GM12801 (cell line): ENCODE measurements around the gene VSIR.

ENCODE experiments used
- TF ChIP-seq, protein P1 (sequence below): IDR thresholded peaks from one replicate; pipeline ENCODE4 v1.5.1; 2011; ENCODE audit warnings: control low read depth; ENCODE audit not compliant: insufficient read length; ENCODE audit errors: extremely low read depth

Gene VSIR

DNA sequence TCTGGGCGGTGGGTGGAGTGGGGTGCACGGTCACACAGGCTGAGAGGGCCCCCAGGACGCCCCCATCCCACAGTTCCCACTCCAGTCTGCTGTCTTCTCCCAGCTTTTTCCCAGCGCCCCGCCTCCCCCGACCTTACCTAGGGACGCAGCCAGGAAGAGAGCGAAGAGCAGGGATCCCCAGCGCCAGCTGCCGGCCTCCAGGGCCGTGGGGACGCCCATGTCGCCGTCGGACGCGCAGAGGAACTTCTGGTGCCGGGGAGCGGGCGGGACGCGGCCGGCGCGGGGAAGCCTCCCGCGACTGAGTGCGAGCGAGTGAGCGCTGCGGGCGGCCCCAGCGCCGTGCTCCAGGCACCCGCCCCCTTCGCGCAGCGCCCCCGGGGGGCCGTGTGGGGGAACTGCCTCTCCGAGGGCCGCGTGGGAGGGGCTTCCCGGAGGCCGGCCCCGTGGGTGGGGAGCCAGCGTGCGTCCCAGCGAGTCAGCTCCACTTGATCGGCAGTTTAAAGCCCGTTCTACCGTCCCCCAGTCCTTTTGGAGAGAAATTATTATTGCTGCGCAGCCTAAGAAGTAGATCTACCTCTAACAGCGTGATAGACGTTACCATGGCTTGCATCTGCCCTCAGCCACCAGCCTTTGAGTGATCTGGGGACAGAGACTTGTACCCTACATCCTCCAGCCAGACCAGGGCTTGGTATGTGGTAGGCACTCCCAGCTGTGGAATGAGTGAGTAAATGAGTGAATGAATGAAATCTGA is at the start of gene VSIR:
Gene VSIR, minus strand, starts transcription at position 300 of the 751 bp plus-strand sequence. Its CDS starts 81 bp downstream, at position 219.
- TF ChIP-seq, protein P1, sequence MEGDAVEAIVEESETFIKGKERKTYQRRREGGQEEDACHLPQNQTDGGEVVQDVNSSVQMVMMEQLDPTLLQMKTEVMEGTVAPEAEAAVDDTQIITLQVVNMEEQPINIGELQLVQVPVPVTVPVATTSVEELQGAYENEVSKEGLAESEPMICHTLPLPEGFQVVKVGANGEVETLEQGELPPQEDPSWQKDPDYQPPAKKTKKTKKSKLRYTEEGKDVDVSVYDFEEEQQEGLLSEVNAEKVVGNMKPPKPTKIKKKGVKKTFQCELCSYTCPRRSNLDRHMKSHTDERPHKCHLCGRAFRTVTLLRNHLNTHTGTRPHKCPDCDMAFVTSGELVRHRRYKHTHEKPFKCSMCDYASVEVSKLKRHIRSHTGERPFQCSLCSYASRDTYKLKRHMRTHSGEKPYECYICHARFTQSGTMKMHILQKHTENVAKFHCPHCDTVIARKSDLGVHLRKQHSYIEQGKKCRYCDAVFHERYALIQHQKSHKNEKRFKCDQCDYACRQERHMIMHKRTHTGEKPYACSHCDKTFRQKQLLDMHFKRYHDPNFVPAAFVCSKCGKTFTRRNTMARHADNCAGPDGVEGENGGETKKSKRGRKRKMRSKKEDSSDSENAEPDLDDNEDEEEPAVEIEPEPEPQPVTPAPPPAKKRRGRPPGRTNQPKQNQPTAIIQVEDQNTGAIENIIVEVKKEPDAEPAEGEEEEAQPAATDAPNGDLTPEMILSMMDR, result no peak

GRCh38 chr10:71821909-71822763 is 48.8 kb upstream of the VSIR start:
- TF ChIP-seq, protein P1, result no peak

DNA sequence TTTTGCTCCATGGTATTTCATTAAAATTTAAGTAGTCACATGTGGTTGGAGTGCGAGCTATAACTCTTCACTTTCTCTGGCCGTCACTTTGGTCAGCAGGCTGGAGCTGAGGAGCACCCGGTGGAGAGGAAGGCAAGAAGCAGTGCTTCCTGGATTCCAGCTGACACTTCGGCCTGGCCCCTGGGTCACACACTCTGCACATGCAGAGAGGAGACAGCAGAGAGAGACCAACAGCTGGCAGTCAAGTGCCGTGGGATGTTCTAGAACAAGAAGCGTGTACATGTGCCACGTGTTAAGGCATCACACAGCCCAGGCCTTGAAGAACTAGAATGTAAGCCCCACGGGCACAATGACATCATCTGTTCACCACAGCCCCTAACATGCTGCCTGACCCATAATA is 47.6 kb upstream of the VSIR start:
- TF ChIP-seq, protein P1, result no peak

DNA sequence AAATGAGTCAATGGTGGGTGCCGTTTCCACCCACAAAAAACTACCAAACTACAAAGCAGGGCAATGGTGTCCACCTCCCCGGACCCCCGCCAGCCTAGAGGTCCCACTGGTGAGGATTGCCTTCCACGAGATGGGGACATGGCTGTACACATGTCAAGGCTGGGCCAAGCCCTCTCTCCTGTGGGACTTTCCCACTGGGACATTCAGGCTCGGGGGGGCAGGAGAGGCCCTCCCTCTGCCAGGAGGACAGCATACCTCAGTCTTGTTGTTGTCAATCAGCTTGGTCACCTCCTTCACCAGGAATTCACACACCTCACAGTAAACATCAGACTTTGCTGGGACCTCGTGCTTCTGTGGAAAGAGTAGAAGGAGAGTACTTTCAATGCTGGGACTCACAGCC is 46.7 kb upstream of the VSIR start:
- TF ChIP-seq, protein P1, result no peak

DNA sequence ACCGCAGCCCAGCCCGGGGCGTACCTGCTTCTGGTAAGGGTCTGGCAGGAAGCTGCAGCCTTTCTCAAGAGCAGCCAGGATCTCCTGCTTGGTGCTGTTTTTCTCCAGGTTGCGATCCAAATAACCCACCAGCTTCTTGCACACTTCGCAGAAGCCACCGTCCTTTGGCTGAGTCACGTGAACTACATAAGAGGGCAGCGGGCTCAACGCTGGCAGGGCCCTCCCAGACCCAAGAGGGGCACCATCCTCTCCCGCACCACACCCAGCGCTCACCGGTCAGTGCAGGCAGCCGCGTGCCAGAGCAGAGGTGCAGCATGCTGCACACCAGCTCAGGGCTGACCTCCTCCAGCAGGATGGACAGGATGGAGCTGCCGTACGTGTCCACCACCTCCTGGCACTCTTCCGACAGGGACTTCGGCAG is 46.1 kb upstream of the VSIR start:
- TF ChIP-seq, protein P1, result no peak

- TF ChIP-seq, protein P1, result no peak
These were observed 45.4 kb upstream of the VSIR start for GRCh38 chr10:71818674-71819260.
